HL-60 (cell line): ENCODE data around the gene SBK2.

ENCODE experiments used
- CTCF ChIP-seq: IDR thresholded peaks from one replicate; pipeline ENCODE4 v1.5.1; 2011; ENCODE audit warnings: low read length, control low read depth, inconsistent platforms; ENCODE audit not compliant: insufficient read depth
- POLR2AphosphoS5 ChIP-seq: IDR thresholded peaks from 2 replicates; pipeline ENCODE4 v1.6.1; 2012; ENCODE audit warnings: low read depth
- REST ChIP-seq: IDR thresholded peaks from 2 replicates; pipeline ENCODE4 v1.6.1; 2012; ENCODE audit warnings: low read depth; ENCODE audit not compliant: insufficient replicate concordance

GRCh38 chr19:55535173-55535964 lies 1.6 kb downstream of the SBK2 start:
- no peak for TF ChIP-seq REST
- TF ChIP-seq POLR2AphosphoS5: no peak
- no peak for TF ChIP-seq CTCF
